DND-41 (cell line): ENCODE data around the gene LRRC28.

Source experiments
- ATAC-seq: fragments of 200-7000 bp; cut with Tn5 transposase; 3 replicates; pipeline ENCODE4 v1.9.1; 2021; ENCODE audit warnings: low read depth; ENCODE audit not compliant: insufficient read depth
- DNase-seq: peaks from one replicate; pipeline ENCODE4 v3.0.0-alpha.2; 2020
- H2AFZ ChIP-seq: 2 replicates; pipeline ENCODE4 v1.6.0; 2012; ENCODE audit warnings: low read depth, low read length
- H3K27ac ChIP-seq: 2 replicates; pipeline ENCODE4 v1.5.1; 2012; ENCODE audit warnings: low read length, inconsistent platforms
- H3K27me3 ChIP-seq: fragments of 200-600 bp; sonication (generic); 2 replicates; pipeline ENCODE4 v1.6.0; 2012; ENCODE audit warnings: low read length, mild to moderate bottlenecking, inconsistent platforms; ENCODE audit not compliant: insufficient read depth, poor library complexity
- H3K36me3 ChIP-seq: 2 replicates; pipeline ENCODE4 v1.5.1; 2012; ENCODE audit warnings: low read length, inconsistent platforms; ENCODE audit not compliant: insufficient read depth
- H3K4me1 ChIP-seq: 2 replicates; pipeline ENCODE4 v1.5.1; 2012; ENCODE audit warnings: mild to moderate bottlenecking, low read length; ENCODE audit not compliant: insufficient read depth
- H3K4me2 ChIP-seq: 2 replicates; pipeline ENCODE4 v1.6.0; 2012; ENCODE audit warnings: mild to moderate bottlenecking, moderate library complexity, low read length, inconsistent platforms; ENCODE audit not compliant: insufficient read depth
- H3K4me3 ChIP-seq, 2 experiments: fragments of 200-600 bp in 1 of 2; shearing (Covaris generic) in 1 of 2; 2 replicates each; pipeline ENCODE4 v1.5.1; 2012 to 2016; ENCODE audit warnings: inconsistent platforms in 2 of 2, low read length in 2 of 2, mild to moderate bottlenecking in 2 of 2, low read depth in 1 of 2, moderate library complexity in 1 of 2
- H3K79me2 ChIP-seq: 2 replicates; pipeline ENCODE4 v1.6.0; 2012; ENCODE audit warnings: low read length, inconsistent platforms; ENCODE audit not compliant: insufficient read depth
- H3K9ac ChIP-seq: 2 replicates; pipeline ENCODE4 v1.6.0; 2012; ENCODE audit warnings: low read depth, mild to moderate bottlenecking, inconsistent platforms, low read length, moderate library complexity
- H3K9me3 ChIP-seq: 2 replicates; pipeline ENCODE4 v1.5.1; 2012; ENCODE audit warnings: low read length, moderate library complexity, mild to moderate bottlenecking, inconsistent platforms; ENCODE audit not compliant: insufficient read depth, severe bottlenecking
- H4K20me1 ChIP-seq: 2 replicates; pipeline ENCODE4 v1.6.0; 2012; ENCODE audit warnings: low read length; ENCODE audit not compliant: insufficient read depth
- EZH2 ChIP-seq: IDR thresholded peaks from 3 replicates; pipeline ENCODE4 v1.6.1; 2012; ENCODE audit warnings: borderline replicate concordance, low read depth, mild to moderate bottlenecking, moderate library complexity, low read length, inconsistent platforms; ENCODE audit not compliant: severe bottlenecking
- TF ChIP-seq, protein P1 (sequence below): IDR thresholded peaks from 2 replicates; pipeline ENCODE4 v1.5.1; 2012; ENCODE audit warnings: borderline replicate concordance, low read length, moderate library complexity, mild to moderate bottlenecking; ENCODE audit not compliant: poor library complexity, severe bottlenecking; ENCODE audit errors: extremely low read depth

LRRC28 gene

DNA sequence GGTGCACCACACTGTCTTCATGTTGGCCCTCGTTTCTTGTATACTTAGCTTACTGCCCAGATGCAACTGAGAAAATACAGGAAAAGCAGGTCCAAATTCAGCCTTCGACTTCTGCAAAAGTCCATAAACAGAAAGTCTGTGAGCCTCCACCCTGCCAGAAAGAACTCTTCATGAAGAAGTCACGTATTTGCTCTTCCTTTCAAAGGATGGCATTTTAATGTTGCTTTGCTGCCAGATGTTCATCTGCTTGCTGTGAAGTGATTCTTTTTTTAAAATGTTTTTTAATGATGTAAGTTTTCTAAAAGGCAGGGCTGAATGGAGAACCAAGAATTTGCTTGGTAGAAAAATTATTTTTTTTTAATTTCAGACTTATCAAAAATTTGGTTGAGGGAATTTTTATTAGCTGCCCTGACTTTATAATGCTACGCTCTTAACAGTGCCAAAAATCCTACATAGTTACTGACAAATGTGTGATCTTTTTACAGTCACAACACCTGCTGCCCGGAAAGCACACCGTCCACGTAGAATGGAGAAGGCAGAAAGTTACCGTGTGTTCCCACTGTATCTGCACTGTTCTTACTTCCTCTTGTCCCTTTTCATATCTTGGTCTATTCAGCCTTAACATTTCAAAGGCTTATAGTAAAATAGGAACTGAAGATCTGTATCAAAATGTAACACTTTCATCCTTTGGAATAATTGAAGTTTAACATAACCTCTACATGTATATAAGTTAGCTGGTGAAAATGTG lies 136.3 kb downstream of the LRRC28 start:
- Histone ChIP-seq H4K20me1 (no peaks in the 10 kb centered on the region), H3K9me3 (peaks cover 5% of the 10 kb centered on the region), H3K27ac (no peak overlapping the region), H3K9ac (no peak overlapping the region), H3K36me3 (peaks cover 26% of the 10 kb centered on the region; the same call in 1 of the 2 replicates), H2AFZ (no peak overlapping the region), H3K27me3 (no peaks in the 10 kb centered on the region), H3K4me1 (peaks cover 21% of the 10 kb centered on the region), H3K79me2 (no peaks in the 10 kb centered on the region), H3K4me3 (no peak overlapping the region), H3K4me2 (no peak overlapping the region)
- TF ChIP-seq, protein P1, sequence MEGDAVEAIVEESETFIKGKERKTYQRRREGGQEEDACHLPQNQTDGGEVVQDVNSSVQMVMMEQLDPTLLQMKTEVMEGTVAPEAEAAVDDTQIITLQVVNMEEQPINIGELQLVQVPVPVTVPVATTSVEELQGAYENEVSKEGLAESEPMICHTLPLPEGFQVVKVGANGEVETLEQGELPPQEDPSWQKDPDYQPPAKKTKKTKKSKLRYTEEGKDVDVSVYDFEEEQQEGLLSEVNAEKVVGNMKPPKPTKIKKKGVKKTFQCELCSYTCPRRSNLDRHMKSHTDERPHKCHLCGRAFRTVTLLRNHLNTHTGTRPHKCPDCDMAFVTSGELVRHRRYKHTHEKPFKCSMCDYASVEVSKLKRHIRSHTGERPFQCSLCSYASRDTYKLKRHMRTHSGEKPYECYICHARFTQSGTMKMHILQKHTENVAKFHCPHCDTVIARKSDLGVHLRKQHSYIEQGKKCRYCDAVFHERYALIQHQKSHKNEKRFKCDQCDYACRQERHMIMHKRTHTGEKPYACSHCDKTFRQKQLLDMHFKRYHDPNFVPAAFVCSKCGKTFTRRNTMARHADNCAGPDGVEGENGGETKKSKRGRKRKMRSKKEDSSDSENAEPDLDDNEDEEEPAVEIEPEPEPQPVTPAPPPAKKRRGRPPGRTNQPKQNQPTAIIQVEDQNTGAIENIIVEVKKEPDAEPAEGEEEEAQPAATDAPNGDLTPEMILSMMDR, result no peak
- TF ChIP-seq EZH2, result no peak
- DNase-seq (no peak), ATAC-seq (no peak)

- TF ChIP-seq, protein P1, result no peak
- TF ChIP-seq EZH2, result no peak
- ATAC-seq (no peak), DNase-seq (no peak)
- H3K4me1 ChIP-seq, result peaks cover 8% of the 10 kb centered on the region
- peaks cover 9% of the 10 kb centered on the region; the same call in 1 of the 2 replicates for H3K36me3 ChIP-seq
- no peaks in the 10 kb centered on the region for H3K79me2 ChIP-seq
- no peaks in the 10 kb centered on the region for H3K27me3 ChIP-seq
- no peak overlapping the region for H2AFZ ChIP-seq
- no peak overlapping the region for H3K9ac ChIP-seq
- no peak overlapping the region for H3K4me3 ChIP-seq
- no peak overlapping the region for H3K4me2 ChIP-seq
- H4K20me1 ChIP-seq, result no peaks in the 10 kb centered on the region
- H3K27ac ChIP-seq, result no peak overlapping the region
- peaks cover 5% of the 10 kb centered on the region for H3K9me3 ChIP-seq
Observed at GRCh38 chr15:99390667-99391066, 139.4 kb downstream of the LRRC28 start.

DNA sequence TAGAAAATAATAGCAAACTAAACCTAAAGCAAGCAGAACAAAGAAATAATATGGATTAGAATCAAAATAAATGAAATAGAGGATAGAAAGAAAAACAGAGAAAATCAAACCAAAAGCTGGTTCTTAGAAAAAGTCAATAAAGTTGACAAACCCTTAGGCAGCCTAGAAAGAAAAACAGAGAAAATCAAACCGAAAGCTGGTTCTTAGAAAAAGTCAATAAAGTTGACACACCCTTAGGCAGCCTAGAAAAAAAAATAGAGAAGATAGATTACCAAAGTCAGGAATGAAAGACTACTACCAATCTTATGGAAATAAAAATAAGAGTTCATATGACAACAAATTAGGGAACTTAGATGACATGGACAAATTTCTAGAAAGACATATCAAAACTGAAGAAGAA lies 142.4 kb downstream of the LRRC28 start:
- Histone ChIP-seq H3K27me3 (no peaks in the 10 kb centered on the region), H4K20me1 (no peaks in the 10 kb centered on the region), H3K9ac (no peak overlapping the region), H3K27ac (no peak overlapping the region), H3K4me2 (no peak overlapping the region), H3K4me1 (peaks cover under 1% of the 10 kb centered on the region; the same call in 1 of the 2 replicates), H3K4me3 (no peak overlapping the region), H2AFZ (no peak overlapping the region), H3K36me3 (no peaks in the 10 kb centered on the region; the same call in 1 of the 2 replicates), H3K79me2 (no peaks in the 10 kb centered on the region), H3K9me3 (peaks cover 5% of the 10 kb centered on the region)
- TF ChIP-seq, protein P1, result no peak
- no peak for TF ChIP-seq EZH2
- DNase-seq, result no peak
- no peak for ATAC-seq
